ENCODE results near the gene CAPN12.

- TF ChIP-seq POLR2AphosphoS5 (IDR thresholded peaks at IDR 0.05; ENCODE audit: low read depth, low read length) (no peak), SIN3A (IDR thresholded peaks at IDR 0.05; ENCODE audit: borderline replicate concordance, insufficient read depth, low read length) (no peak), TAF1 (IDR thresholded peaks at IDR 0.05; ENCODE audit: borderline replicate concordance, insufficient read depth, low read length) (no peak), FOXP2 (optimal IDR thresholded peaks at IDR 0.05; ENCODE audit: borderline replicate concordance, extremely low read depth, extremely low read length, insufficient read depth) (no peak)
- TF ChIP-seq, protein P1, sequence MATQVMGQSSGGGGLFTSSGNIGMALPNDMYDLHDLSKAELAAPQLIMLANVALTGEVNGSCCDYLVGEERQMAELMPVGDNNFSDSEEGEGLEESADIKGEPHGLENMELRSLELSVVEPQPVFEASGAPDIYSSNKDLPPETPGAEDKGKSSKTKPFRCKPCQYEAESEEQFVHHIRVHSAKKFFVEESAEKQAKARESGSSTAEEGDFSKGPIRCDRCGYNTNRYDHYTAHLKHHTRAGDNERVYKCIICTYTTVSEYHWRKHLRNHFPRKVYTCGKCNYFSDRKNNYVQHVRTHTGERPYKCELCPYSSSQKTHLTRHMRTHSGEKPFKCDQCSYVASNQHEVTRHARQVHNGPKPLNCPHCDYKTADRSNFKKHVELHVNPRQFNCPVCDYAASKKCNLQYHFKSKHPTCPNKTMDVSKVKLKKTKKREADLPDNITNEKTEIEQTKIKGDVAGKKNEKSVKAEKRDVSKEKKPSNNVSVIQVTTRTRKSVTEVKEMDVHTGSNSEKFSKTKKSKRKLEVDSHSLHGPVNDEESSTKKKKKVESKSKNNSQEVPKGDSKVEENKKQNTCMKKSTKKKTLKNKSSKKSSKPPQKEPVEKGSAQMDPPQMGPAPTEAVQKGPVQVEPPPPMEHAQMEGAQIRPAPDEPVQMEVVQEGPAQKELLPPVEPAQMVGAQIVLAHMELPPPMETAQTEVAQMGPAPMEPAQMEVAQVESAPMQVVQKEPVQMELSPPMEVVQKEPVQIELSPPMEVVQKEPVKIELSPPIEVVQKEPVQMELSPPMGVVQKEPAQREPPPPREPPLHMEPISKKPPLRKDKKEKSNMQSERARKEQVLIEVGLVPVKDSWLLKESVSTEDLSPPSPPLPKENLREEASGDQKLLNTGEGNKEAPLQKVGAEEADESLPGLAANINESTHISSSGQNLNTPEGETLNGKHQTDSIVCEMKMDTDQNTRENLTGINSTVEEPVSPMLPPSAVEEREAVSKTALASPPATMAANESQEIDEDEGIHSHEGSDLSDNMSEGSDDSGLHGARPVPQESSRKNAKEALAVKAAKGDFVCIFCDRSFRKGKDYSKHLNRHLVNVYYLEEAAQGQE (IDR thresholded peaks at IDR 0.05; ENCODE audit: insufficient read depth in 1 of 2, low read depth in 2 of 2, low read length in 2 of 2) = no peak
Measured at GRCh38 chr19:38744874-38745273, 600 bp upstream of the CAPN12 start.

Data from PFSK-1 (cell line).